CD4-positive, alpha-beta T cell treated with Interferon alpha-2 for 1 hour (primary cell): ENCODE data around the gene TRAPPC6A.

Experiments used
- DNase-seq, 2 donors: peaks; one replicate each; pipeline ENCODE4 v3.0.0-alpha.2; 2020 to 2022

TRAPPC6A gene

GRCh38 chr19:45146251-45146650, 31.8 kb downstream of the TRAPPC6A start:
- no peak for DNase-seq

GRCh38 chr19:45145270-45146189, 32.5 kb downstream of the TRAPPC6A start:
- DNase-seq = no peak

GRCh38 chr19:45144431-45145269, 33.4 kb downstream of the TRAPPC6A start:
- no peak for DNase-seq

- DNase-seq = no peak
Measured at GRCh38 chr19:45142726-45143110, 35.3 kb downstream of the TRAPPC6A start.

- DNase-seq = no peak
Measured at GRCh38 chr19:45142016-45142725, 35.9 kb downstream of the TRAPPC6A start.

GRCh38 chr19:45141203-45141900, 36.7 kb downstream of the TRAPPC6A start:
- no peak for DNase-seq

- DNase-seq = no peak
Measured at GRCh38 chr19:45140533-45140932, 37.5 kb downstream of the TRAPPC6A start.

GRCh38 chr19:45140144-45140503, 37.9 kb downstream of the TRAPPC6A start:
- DNase-seq = no peak

GRCh38 chr19:45139286-45140143, 38.5 kb downstream of the TRAPPC6A start:
- no peak for DNase-seq

GRCh38 chr19:45138303-45138751, 39.7 kb downstream of the TRAPPC6A start:
- no peak for DNase-seq

- no peak for DNase-seq
Measured at GRCh38 chr19:45137179-45137761, 40.8 kb downstream of the TRAPPC6A start.

- no peak for DNase-seq
Measured at GRCh38 chr19:45136507-45137178, 41.4 kb downstream of the TRAPPC6A start.

- DNase-seq = no peak
Measured at GRCh38 chr19:45135176-45135885, 42.7 kb downstream of the TRAPPC6A start.

- DNase-seq = no peak
Measured at GRCh38 chr19:45133661-45134060, 44.4 kb downstream of the TRAPPC6A start.

GRCh38 chr19:45130888-45131615, 47.0 kb downstream of the TRAPPC6A start:
- DNase-seq = no peak

- no peak for DNase-seq
Measured at GRCh38 chr19:45130236-45130635, 47.8 kb downstream of the TRAPPC6A start.

- DNase-seq = no peak
Measured at GRCh38 chr19:45128806-45129205, 49.2 kb downstream of the TRAPPC6A start.

GRCh38 chr19:45128146-45128545, 49.9 kb downstream of the TRAPPC6A start:
- no peak for DNase-seq

- no peak for DNase-seq
Measured at GRCh38 chr19:45126654-45127053, 51.4 kb downstream of the TRAPPC6A start.
